Suprapubic skin (tissue), 4 donors: ENCODE results near the gene ZNF431. TPM values are rescaled to one million over a fixed set of nuclear protein-coding genes. Genes with fewer than 3 reads are reported as not detected.

ENCODE experiments used
- DNase-seq, 2 donors: peaks; one replicate each; pipeline ENCODE4 v3.0.0-alpha.2; 2019; ENCODE audit warnings: low spot score in 2 of 2
- H3K27ac ChIP-seq: fragments of 200-600 bp; sonication (generic); one replicate; pipeline ENCODE4 v1.5.1; 2019
- H3K27me3 ChIP-seq: fragments of 200-600 bp; sonication (generic); one replicate; pipeline ENCODE4 v1.5.1; 2019
- H3K36me3 ChIP-seq: fragments of 200-600 bp; sonication (generic); one replicate; pipeline ENCODE4 v1.5.1; 2019
- H3K4me1 ChIP-seq: fragments of 200-600 bp; sonication (generic); one replicate; pipeline ENCODE4 v1.5.1; 2019
- H3K4me3 ChIP-seq: fragments of 200-600 bp; sonication (generic); one replicate; pipeline ENCODE4 v1.5.1; 2019; ENCODE audit warnings: mild to moderate bottlenecking
- H3K9me3 ChIP-seq: fragments of 200-600 bp; sonication (generic); one replicate; pipeline ENCODE4 v1.5.1; 2019
- EP300 ChIP-seq: sonication (generic); formaldehyde crosslinking; IDR thresholded peaks from one replicate; pipeline ENCODE4 v1.6.1; 2017; ENCODE audit warnings: antibody characterized with exemption
- POLR2A ChIP-seq, 2 donors: fragments of 450-650 bp; IDR thresholded peaks; one replicate each; pipeline ENCODE4 v1.6.1; 2017; ENCODE audit warnings: antibody characterized with exemption in 2 of 2, mild to moderate bottlenecking in 2 of 2, moderate library complexity in 2 of 2
- POLR2AphosphoS5 ChIP-seq, 3 donors: sonication (generic); formaldehyde crosslinking; IDR thresholded peaks; one replicate each; pipeline ENCODE4 v1.6.1; 2017; ENCODE audit warnings: antibody characterized with exemption in 3 of 3
- WGBS: methylation state at CpG from one replicate; pipeline ENCODE4 v1.1.5; 2018; 5-methylcytosine and 5-hydroxymethylcytosine counted together
- total RNA-seq, 4 donors: library from RNA; depleted of rRNA; stranded (reverse); fragments of >200 nt; gene quantifications; one replicate each; pipeline ENCODE4 v1.1.0, GENCODE V29; 2016
- TF ChIP-seq, protein P1 (sequence below), 2 donors: fragments of 200-600 bp in 1 of 2; fragments of 450-650 bp in 1 of 2; sonication (generic) in 1 of 2; IDR thresholded peaks; one replicate each; pipeline ENCODE4 v1.5.1; 2016 to 2019; ENCODE audit warnings: antibody characterized with exemption in 2 of 2, mild to moderate bottlenecking in 1 of 2, moderate library complexity in 1 of 2

Gene ZNF431
- total RNA-seq, 4 donors from 2014 or later = 18.6 to 50.1 (median 37.9) TPM

DNA sequence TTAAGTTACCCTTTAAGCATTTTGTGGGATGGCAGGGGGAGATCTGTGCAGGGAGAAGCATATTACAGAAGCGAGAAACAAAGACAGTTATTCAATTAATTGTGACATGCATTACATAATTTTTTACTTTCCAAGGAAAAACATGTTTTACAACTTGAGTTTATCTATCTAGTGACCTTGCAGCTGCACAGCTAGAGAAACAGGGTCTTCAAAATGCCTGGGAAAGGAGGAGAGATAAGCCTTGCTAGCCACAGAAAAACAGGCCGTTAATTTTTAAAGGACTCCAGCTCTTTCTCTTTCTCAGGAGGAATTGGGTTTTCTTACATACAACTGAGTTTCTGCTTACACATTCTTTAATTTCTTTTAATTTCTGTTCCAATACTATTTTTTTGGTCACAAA is 14.8 kb upstream of the ZNF431 start:
- TF ChIP-seq EP300 = no peak
- no peak for TF ChIP-seq POLR2AphosphoS5 (IDR thresholded peaks at IDR 0.05)
- TF ChIP-seq, protein P1, sequence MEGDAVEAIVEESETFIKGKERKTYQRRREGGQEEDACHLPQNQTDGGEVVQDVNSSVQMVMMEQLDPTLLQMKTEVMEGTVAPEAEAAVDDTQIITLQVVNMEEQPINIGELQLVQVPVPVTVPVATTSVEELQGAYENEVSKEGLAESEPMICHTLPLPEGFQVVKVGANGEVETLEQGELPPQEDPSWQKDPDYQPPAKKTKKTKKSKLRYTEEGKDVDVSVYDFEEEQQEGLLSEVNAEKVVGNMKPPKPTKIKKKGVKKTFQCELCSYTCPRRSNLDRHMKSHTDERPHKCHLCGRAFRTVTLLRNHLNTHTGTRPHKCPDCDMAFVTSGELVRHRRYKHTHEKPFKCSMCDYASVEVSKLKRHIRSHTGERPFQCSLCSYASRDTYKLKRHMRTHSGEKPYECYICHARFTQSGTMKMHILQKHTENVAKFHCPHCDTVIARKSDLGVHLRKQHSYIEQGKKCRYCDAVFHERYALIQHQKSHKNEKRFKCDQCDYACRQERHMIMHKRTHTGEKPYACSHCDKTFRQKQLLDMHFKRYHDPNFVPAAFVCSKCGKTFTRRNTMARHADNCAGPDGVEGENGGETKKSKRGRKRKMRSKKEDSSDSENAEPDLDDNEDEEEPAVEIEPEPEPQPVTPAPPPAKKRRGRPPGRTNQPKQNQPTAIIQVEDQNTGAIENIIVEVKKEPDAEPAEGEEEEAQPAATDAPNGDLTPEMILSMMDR (IDR thresholded peaks at IDR 0.05) = no peak
- TF ChIP-seq POLR2A (IDR thresholded peaks at IDR 0.05) = no peak
- no peaks in the 10 kb centered on the region for H3K36me3 ChIP-seq
- no peak overlapping the region for H3K4me3 ChIP-seq
- H3K9me3 ChIP-seq = no peaks in the 10 kb centered on the region
- H3K27me3 ChIP-seq = no peaks in the 10 kb centered on the region
- 34% methylated on average over 2 of the region's 2 CpGs for WGBS
- no peak overlapping the region for H3K27ac ChIP-seq
- no peak for DNase-seq
- H3K4me1 ChIP-seq = no peaks in the 10 kb centered on the region

DNA sequence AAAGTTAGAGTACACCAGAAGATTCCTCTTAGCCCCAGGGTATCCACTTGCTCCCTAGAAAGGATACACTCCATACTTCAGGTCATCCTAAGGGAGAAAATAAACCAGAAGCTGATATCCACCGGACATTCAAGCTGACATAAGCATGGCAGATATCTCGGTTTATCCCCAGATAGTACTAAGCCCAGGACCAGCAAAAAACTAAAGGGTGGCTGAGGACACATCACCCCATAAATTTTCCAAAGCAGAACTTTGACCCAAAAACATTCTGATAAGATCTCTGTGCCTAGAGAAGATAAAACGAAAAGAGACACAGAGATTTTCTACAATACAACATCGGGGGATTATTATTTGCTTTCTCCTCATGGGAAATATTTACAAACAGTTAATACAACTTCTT is 13.9 kb upstream of the ZNF431 start:
- no peak for DNase-seq
- no peaks in the 10 kb centered on the region for H3K36me3 ChIP-seq
- no peaks in the 10 kb centered on the region for H3K27me3 ChIP-seq
- TF ChIP-seq, protein P1 (IDR thresholded peaks at IDR 0.05) = no peak
- TF ChIP-seq POLR2A (IDR thresholded peaks at IDR 0.05) (no peak), POLR2AphosphoS5 (IDR thresholded peaks at IDR 0.05) (no peak), EP300 (no peak)
- H3K4me3 ChIP-seq = no peak overlapping the region
- no peak overlapping the region for H3K27ac ChIP-seq
- no peaks in the 10 kb centered on the region for H3K4me1 ChIP-seq
- H3K9me3 ChIP-seq = no peaks in the 10 kb centered on the region
- WGBS = 56% methylated on average over 4 of the region's 4 CpGs

DNA sequence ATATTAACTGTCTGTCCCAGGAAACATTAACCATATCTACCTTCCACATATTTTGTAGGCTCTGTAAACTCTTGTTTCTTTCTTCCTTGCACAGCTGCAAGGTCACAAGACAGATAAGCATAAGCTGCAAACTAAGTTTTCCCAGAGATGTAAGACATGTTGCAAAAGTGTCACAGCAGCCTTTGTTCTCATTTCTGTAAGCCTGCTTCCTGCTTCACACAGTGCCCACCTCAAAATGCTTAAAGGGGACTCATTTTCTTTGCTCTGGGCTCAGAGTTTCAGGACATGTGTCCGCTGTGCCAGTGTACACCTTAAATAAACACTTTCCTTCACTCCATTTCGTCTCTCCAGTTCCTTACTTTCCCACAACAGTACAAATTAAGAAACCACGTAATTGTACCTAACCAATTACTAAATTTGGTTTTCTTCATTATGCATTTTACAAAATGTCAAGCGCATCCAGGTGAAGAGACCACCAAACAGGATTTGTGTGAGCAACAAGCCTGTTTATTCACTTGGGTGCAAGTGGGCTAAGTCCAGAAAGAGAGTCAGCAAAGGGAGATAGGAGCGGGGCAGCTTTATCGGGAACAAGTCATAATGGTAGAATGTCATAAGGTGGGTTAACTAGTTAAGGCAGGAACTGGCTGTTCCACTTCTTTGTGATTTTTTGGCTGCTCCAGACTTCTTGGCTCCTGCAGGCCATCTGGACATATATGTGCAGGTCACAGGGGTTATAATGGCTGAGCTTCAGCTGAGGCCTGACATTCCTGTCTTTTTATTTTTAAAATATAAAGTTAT is 12.7 kb upstream of the ZNF431 start:
- H3K27ac ChIP-seq = no peak overlapping the region
- 69% methylated on average over 6 of the region's 6 CpGs for WGBS
- H3K9me3 ChIP-seq = no peaks in the 10 kb centered on the region
- no peak for DNase-seq
- no peak overlapping the region for H3K4me3 ChIP-seq
- no peaks in the 10 kb centered on the region for H3K36me3 ChIP-seq
- H3K27me3 ChIP-seq = no peaks in the 10 kb centered on the region
- TF ChIP-seq POLR2AphosphoS5 (IDR thresholded peaks at IDR 0.05) = no peak
- no peak for TF ChIP-seq EP300
- no peak for TF ChIP-seq POLR2A (IDR thresholded peaks at IDR 0.05)
- TF ChIP-seq, protein P1 (IDR thresholded peaks at IDR 0.05) = no peak
- H3K4me1 ChIP-seq = no peaks in the 10 kb centered on the region

DNA sequence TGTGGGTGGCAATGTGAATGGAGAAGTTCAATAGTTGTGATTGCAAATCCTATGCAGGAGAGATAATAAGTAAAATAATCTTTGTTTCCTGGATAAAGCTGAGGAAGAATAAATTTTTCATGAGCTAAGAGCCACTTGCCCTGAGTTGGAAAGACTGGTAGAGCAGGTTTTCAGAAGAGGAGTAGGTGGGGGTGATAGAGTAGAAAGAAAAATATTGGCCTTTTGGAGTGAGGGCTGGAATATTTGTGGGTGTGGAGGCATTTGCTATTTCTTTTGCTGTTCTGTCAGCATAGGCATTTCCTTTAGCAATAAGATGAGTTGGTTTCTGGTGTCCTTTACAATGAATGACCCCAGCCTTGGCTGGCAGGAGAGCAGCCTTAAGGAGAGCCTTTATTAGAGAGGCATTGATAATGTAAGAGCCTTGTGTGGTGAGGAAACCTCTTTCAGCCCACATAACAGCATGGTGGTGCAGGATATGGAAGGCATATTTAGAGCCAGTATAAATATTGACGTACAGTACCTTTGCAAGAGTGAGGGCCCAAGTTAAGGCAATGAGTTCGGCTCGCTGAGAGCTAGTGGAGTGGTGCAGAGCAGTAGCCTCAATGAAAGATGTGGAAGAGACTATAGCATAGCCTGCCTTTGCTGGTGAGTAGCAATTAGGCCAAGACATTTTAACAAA is 11.6 kb upstream of the ZNF431 start:
- H3K4me1 ChIP-seq = no peaks in the 10 kb centered on the region
- no peak overlapping the region for H3K27ac ChIP-seq
- WGBS = 63% methylated on average over 3 of the region's 3 CpGs

DNA sequence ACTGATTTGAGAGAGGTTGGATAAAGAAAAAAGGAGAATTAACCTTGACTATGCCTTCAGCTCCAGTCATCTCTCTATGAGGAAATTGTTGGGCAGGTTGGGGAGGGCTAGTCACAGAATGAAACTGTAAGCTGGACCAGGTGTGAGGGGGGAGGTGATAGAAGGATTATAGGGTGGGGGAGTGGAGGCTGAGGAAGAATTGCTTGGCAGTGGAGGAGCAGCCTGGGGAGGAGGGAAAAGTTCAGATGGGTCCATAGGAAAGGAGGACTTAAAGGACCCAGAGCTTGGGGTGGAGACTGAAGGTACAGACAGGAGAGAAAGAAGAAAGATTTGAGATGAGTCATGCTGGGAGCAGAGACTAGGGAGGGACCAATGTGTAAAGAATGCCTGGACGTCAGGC is 8.2 kb upstream of the ZNF431 start:
- WGBS = 35% methylated on average over 1 of the region's 1 CpG
- H3K36me3 ChIP-seq = no peaks in the 10 kb centered on the region
- TF ChIP-seq, protein P1 (IDR thresholded peaks at IDR 0.05) = no peak
- no peak for TF ChIP-seq EP300
- no peak for TF ChIP-seq POLR2A (IDR thresholded peaks at IDR 0.05)
- TF ChIP-seq POLR2AphosphoS5 (IDR thresholded peaks at IDR 0.05) = no peak
- no peaks in the 10 kb centered on the region for H3K4me1 ChIP-seq
- H3K9me3 ChIP-seq = no peaks in the 10 kb centered on the region
- H3K4me3 ChIP-seq = no peak overlapping the region
- DNase-seq = no peak
- no peaks in the 10 kb centered on the region for H3K27me3 ChIP-seq
- no peak overlapping the region for H3K27ac ChIP-seq

More for the DNA sequence above, 11.6 kb upstream of the ZNF431 start:
- no peak for DNase-seq
- no peak for TF ChIP-seq POLR2AphosphoS5 (IDR thresholded peaks at IDR 0.05)
- Histone ChIP-seq H3K9me3 (no peaks in the 10 kb centered on the region), H3K4me3 (no peak overlapping the region), H3K36me3 (no peaks in the 10 kb centered on the region), H3K27me3 (no peaks in the 10 kb centered on the region)
